HG02885 (cell line): Measurements from ENCODE around the gene MNT.

Experiments used
- ATAC-seq: cut with Tn5 transposase; IDR thresholded peaks from one replicate; pipeline ENCODE4 v1.9.1; 2021; ENCODE audit warnings: mild to moderate bottlenecking; ENCODE audit not compliant: unreplicated experiment, poor library complexity

MNT gene

DNA sequence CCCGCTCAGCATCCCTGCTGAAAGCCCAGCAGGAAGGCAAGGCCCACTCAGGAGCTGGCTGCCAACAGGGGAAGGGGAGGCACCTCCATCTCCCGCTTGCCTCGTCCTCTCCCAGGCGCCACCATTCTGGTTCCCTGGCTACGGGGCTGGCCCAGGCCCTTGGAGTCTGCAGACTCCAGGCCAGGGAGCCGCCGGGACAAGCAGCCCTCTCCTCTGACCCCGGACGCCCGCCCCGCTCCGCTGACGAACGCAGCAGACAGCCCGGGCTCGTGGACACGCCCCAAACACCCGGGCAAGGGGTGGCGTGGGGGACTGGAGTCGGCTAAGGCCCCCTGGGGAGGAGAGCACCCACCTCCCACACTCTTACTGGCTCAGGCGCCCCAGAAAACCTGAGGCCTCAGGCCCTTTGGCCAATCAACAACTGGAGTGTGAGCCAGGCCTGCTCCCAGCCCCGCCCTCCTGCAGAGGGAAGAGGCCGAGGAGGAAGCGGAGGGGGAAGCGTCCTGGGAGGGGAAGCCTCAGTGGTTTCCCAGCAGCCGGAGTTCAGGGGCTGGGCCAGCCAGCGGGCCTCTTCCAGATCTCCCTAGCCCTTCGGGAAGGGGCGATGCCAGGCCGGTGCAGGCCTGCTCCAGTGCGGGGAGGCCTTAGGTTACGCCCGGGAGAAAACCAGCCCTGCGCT, 4.2 kb downstream of the MNT start:
- no peak for ATAC-seq

DNA sequence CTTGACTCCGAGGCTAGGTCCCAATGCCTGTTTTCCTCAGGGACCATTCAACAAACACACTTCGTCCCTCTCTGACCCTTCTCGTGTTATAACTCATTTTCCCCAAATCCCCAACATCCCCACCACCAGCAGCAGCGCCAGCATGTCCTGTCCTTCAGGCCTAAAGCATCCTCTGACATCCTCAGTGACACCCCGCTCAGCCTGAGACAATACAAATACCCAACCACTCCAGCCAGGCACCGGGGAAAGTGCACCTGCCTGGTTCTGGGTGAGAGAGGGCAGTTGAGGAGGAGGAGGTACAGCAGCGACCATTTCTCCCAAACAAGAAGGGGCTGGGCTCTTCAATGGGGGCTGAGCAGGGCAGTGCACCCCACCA, 4.7 kb downstream of the MNT start:
- ATAC-seq = no peak

DNA sequence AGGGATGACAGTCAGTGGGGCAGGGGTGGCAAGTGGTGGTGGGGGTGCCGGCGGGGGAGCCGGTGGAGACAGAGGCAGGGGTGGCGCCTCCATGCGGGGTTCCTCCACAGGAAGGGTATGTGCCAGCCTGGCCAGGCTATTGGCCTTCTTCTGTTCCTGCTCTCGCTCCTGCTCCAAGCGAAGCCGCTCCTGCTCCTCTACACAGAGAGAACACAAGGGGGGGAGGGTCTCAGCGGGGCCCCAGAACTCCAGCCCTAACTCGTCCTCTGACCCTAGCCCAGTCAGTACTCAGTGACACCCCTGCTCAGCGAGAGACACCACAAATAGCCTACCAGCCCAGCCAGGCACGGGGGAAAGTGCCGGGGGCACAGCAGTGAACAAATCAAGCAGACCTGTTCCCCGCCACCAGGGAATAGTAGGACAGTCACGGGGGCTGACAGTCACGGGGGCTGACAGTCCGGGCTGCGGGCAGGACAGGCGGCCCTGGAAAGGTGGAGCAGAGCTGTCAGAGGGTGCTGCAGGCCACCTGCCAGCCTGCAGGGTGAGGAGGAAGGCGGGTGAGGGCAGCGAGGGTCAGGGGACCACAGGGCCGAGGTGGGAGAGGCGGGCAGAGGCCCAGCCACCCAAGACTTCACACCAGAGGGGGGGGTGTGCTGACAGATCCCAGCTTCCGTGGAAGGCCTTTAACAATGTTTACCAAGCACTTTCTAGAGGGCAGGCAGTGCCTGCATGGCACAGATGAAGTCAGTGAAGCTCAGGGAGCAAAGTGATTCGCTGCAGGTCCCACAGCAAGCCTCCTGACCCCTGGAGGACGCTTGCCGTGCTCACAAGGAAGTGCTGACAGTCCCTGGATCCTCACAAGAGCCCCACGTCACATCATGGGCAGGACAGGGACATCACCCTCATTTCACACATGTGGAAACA, 5.3 kb downstream of the MNT start:
- ATAC-seq = no peak

DNA sequence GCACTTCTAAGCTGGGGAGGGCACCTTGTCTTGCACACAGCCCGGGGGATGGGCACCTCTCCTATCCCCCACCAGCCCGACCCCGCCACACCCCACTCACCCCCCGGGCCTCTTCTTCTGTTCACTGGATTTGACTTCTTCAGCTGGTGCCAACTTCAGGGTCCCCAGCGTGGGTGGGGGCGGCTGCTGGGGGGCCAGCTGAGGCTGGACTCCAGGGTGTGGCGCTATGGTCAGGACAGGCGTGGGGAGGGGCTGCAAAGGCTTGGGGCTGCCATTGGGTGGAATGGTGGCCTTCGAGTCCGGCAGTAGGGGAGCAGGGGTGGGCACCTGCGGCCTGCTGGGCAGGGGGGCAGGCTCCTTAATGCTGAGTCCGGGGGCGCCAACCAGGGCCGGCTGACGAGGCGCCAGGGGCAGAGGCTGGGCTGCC, 6.1 kb downstream of the MNT start:
- ATAC-seq = no peak

DNA sequence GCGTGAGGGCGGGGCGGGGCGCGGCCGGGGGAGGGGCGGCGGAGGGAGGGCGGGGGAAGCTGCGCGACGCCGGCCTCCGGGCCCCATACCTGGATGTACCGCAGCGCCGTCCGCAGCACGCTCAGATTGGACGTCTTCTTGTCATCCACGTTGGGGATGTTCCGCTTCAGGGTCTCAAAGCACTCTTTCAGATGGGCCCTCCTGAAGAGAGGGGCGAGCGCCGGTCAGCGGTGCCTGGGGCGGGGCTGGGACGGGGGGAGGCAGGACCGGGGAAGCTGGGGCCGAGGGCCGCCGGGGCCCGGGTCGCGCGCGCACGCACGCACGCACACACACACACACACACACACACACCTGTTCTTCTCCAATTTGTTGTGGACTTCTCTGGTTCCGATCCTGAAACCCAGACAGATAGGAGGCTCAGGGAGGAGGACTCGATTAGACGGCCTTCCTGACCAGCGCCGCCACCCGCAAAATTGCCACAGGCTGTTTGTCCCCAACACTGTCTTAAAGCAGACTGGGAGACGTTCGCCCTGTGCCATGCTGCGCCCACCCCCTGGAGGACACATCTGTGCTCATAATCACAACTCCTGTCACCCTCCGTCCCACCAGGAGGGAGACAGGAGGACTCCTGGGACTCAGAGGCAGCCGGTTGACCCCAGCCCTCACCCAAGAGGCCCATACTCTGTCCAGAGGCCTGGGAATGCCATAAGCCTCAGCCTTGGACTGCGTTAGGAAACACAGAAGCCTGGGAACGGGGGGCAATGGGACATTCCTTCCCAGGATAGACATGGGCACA, 6.7 kb downstream of the MNT start:
- no peak for ATAC-seq

- ATAC-seq = peak; percentile 46
These were observed 7.5 kb downstream of the MNT start for GRCh38 chr17:2393174-2393953.

DNA sequence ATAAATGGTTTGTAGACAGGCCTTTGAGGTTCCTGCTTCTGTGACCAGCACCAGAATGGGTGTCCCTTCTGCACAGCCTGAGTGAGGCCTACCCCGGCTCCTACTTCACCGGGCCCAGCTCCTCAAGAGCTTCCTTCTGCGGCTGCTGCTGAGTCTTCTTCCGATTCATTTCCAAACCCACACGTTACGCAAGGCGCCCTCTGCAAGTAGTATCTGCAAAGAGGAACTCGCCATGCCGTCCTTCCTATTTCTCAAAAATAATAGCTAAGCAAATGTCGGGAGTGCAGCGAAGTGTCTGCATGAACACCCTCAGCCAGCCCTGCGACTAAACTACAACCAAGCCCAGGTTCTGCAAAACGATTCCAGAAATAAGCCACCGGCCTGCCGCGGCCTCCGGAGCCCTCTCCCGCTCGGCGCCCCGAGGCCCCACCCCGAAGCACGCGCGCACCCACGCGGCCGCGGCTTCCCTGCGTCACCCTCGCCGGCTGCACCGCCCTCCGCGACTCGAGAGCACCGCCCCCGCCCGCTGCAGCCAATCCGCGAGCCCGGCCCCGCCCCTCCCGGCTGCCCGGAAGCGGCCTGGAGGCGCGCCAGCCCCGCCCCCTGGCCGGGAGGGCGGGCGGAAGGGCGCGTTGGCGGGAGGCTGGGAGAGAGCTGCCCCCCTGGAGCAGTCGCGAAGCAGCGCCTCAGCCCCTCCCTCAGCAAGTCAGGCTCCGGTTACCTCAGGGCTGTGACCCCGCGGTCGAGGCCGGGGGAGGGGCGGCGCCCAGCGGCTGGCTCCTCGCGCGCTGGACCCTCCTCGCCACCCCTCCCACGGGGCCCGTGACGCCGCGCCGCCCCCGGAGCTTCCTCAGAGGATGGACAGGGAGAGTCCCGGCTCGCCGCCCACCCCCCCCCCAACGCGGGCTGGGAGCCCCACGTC, 8.3 kb downstream of the MNT start:
- ATAC-seq = peak; percentile 70

DNA sequence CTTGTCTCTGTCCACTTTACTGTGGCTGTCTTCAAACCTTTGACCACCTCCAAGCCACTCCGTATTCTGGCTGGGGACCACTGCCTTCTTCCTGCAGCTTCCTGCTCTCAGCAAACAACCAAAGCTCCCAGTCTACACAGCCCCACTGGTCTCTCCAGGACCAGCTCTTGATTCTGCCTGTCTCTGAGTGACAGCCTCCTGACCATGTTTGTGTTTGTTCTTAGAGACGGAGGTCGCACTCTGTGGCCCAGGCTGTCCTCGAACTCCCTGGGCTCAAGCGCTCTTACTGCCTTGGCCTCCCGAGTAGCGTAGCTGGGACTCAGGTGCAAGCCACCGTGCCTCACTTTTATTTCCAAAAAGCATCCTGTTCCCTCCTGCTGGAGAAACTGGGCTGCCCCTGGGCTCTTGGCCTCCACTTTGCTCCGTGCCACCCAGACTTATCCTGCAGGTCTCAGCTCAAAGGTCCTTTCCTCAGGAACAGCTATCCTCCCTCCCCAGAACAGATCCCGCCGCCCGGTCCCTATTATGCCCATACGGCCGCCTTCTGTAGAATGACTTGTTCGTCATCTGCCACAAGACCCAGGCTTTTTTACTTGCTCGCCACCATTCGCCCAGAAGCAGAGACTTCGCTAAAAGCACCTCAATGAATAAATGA, 9.1 kb downstream of the MNT start:
- ATAC-seq = no peak

DNA sequence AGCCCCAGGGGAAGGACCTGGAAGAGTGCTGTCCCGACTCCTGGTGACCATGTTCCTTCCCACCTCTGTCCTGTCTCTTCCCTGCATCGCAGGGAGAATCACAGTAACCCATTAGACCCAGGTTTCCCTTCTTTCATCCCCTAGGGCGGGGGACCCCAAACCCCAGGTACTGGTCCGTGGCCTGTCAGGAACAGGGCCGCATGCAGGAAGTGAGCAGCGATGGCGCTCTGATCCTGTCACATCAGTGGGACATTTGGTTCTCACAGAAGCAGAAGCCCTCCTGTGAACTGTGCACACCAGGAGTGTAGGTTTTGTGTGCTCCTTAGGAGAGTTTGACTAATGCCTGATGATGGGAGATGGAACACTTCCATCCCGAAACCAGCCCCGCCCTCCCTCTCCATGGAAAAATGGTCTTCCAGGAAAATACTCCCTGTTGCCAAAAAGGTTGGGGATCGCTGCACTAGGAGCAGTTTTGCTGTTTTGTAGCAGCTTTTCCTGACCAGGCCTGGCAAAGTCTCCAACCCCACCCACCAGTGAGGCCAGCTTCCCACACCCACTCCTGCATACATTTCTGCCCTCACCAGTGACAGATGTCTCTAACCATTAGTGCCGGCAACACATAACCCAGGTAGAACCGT, 10.5 kb downstream of the MNT start:
- no peak for ATAC-seq

DNA sequence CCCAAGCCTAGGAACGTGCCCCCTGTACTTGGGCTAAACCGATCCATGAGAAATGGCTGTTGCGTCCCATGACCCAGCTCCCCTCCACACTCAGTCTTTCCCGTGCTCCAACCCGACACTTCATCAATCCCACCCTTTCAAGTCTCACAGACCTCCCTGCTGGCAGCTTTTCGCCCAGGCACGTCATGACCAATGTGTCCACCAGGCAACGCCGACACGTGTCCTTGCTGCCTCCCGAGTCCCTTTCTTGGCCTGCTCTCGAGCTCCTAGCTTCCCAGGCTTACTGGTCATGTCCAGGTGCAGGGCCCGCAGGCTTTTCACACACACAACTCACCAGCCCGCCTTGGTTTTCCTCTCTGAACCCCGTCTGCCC, 12.2 kb downstream of the MNT start:
- ATAC-seq = no peak

- ATAC-seq = no peak
These were observed 12.7 kb downstream of the MNT start for GRCh38 chr17:2388020-2388682.

- no peak for ATAC-seq
These were observed 13.5 kb downstream of the MNT start for GRCh38 chr17:2387086-2388019.

- no peak for ATAC-seq
These were observed 14.3 kb downstream of the MNT start for GRCh38 chr17:2386400-2387085.

DNA sequence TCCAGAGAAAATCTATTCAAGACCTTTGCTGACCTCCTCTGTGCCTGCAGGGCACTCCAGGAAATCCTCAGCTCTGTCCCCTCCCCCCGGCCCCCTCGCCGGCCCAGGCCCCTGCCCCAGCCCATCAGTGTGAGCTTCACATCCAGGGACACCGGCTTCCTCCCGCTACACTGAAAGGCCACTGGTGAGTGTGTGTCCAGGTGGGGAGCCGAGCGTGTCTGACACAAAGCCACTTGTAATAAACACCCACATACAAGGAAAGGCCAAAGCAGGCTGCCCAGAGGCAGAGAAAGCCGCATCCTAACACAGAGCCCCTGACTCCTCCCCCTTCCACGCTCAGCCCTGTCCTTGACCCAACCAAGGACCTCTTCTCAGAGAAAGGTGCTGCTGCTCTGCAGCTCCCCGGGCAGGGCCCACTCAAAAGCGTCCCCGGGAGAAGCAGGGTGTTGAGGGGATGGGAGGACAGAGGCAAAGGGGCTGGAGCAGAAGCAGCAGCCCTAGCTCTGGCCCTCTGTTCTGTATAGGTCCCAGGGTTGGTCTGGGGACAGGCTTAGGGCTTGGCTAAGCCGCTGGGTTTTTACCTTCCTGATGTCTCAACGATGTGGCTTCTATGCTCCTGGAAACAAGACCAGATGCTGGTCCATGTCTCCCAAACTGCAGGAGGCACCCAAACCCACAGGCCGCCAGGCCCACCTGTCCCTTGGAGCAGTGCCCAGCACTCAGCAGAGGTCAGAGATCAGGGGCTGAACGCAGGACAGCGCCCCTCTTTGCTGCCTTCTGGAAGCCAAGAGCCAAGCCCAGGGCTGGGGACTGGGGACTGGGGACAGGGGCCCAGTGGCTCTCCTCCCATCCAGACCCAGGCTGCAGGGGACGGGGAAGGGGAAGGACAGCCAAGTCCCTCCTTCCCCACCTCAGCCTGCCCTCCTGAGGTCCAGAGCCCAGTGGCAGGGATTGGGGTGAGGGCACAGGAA, 15.3 kb downstream of the MNT start:
- ATAC-seq = no peak
